ENCODE measurements around the gene TAF3. TPM values are rescaled to one million over a fixed set of nuclear protein-coding genes. Genes with fewer than 3 reads are reported as not detected.

Gene TAF3
- total RNA-seq, 2 experiments from 2014 or later, result 13.9 to 16.4 TPM

GRCh38 chr10:7971949-7972348 is 153.6 kb downstream of the TAF3 start:
- Mint-ChIP-seq H3K27ac (no peak overlapping the region), H3K4me3 (no peak overlapping the region), H3K9me3 (no peaks in the 10 kb centered on the region), H3K36me3 (ENCODE audit: low read depth) (peaks cover 7% of the 10 kb centered on the region), H3K27me3 (no peaks in the 10 kb centered on the region), H3K4me1 (no peaks in the 10 kb centered on the region)
- no peak for DNase-seq
- POLR2A ChIA-PET, result no interaction called here
- CTCF ChIA-PET, result interaction anchor here (0.9 kb wide), 1 partner anchor 52 kb away, joined by 3 read pairs; no protein-coding TSS in a partner anchor

- Mint-ChIP-seq H3K27me3 (no peaks in the 10 kb centered on the region), H3K4me3 (no peak overlapping the region), H3K27ac (no peak overlapping the region), H3K4me1 (no peaks in the 10 kb centered on the region), H3K9me3 (no peaks in the 10 kb centered on the region), H3K36me3 (ENCODE audit: low read depth) (peaks cover 8% of the 10 kb centered on the region)
- ChIA-PET CTCF (interaction anchor here (0.9 kb wide), 1 partner anchor 52 kb away, joined by 3 read pairs; no protein-coding TSS in a partner anchor), POLR2A (no interaction called here)
- DNase-seq, result no peak
These were observed 154.1 kb downstream of the TAF3 start for GRCh38 chr10:7972367-7972766.

GRCh38 chr10:7980196-7980595 is 161.9 kb downstream of the TAF3 start:
- Mint-ChIP-seq H3K4me1 (no peaks in the 10 kb centered on the region), H3K4me3 (no peak overlapping the region), H3K27ac (no peak overlapping the region), H3K36me3 (ENCODE audit: low read depth) (peaks cover 15% of the 10 kb centered on the region), H3K27me3 (no peaks in the 10 kb centered on the region), H3K9me3 (no peaks in the 10 kb centered on the region)
- ChIA-PET CTCF (interaction anchor here (0.6 kb wide), 1 partner anchor 875 kb away, joined by 3 read pairs; no protein-coding TSS in a partner anchor), POLR2A (no interaction called here)
- DNase-seq, result no peak

- POLR2A ChIA-PET, result no interaction called here
- CTCF ChIA-PET, result interaction anchor here (1.6 kb wide), 1 partner anchor 42 kb away, joined by 4 read pairs; no protein-coding TSS in a partner anchor
- Mint-ChIP-seq H3K4me1 (no peaks in the 10 kb centered on the region), H3K27me3 (no peaks in the 10 kb centered on the region), H3K4me3 (no peak overlapping the region), H3K27ac (no peak overlapping the region), H3K36me3 (ENCODE audit: low read depth) (peaks cover 16% of the 10 kb centered on the region), H3K9me3 (no peaks in the 10 kb centered on the region)
- DNase-seq, result no peak
These were observed 164.4 kb downstream of the TAF3 start for GRCh38 chr10:7982727-7983126.

- CTCF ChIA-PET, result interaction anchor here (1.3 kb wide), 1 partner anchor 13 kb away, joined by 3 read pairs; no protein-coding TSS in a partner anchor
- Mint-ChIP-seq H3K27ac (no peak overlapping the region), H3K9me3 (peaks cover 4% of the 10 kb centered on the region)
These were observed 166.0 kb downstream of the TAF3 start for GRCh38 chr10:7984325-7984724.

GRCh38 chr10:7984896-7985295 is 166.6 kb downstream of the TAF3 start:
- CTCF ChIA-PET, result interaction anchor here (1.3 kb wide), 1 partner anchor 13 kb away, joined by 3 read pairs; no protein-coding TSS in a partner anchor

More at GRCh38 chr10:7984325-7984724, 166.0 kb downstream of the TAF3 start:
- Mint-ChIP-seq H3K36me3 (ENCODE audit: low read depth) (peaks cover 6% of the 10 kb centered on the region), H3K4me3 (no peak overlapping the region), H3K4me1 (no peaks in the 10 kb centered on the region), H3K27me3 (no peaks in the 10 kb centered on the region)
- DNase-seq, result no peak
- POLR2A ChIA-PET, result no interaction called here

GRCh38 chr10:7986851-7987250 is 168.5 kb downstream of the TAF3 start:
- Mint-ChIP-seq H3K27me3 (no peaks in the 10 kb centered on the region), H3K9me3 (peaks cover 4% of the 10 kb centered on the region), H3K4me3 (no peak overlapping the region), H3K27ac (no peak overlapping the region), H3K36me3 (ENCODE audit: low read depth) (peaks cover 5% of the 10 kb centered on the region), H3K4me1 (no peaks in the 10 kb centered on the region)
- DNase-seq, result no peak
- ChIA-PET CTCF (interaction anchor here (1.2 kb wide), 1 partner anchor 21 kb away, joined by 3 read pairs; no protein-coding TSS in a partner anchor), POLR2A (no interaction called here)

More at GRCh38 chr10:7984896-7985295, 166.6 kb downstream of the TAF3 start:
- Mint-ChIP-seq H3K4me3 (no peak overlapping the region), H3K27me3 (no peaks in the 10 kb centered on the region), H3K36me3 (ENCODE audit: low read depth) (peaks cover 5% of the 10 kb centered on the region), H3K4me1 (no peaks in the 10 kb centered on the region), H3K9me3 (peaks cover 4% of the 10 kb centered on the region), H3K27ac (no peak overlapping the region)
- POLR2A ChIA-PET, result no interaction called here
- DNase-seq, result no peak

GRCh38 chr10:7988989-7989388 is 170.7 kb downstream of the TAF3 start:
- CTCF ChIA-PET, result no interaction called here
- POLR2A ChIA-PET, result no interaction called here
- Mint-ChIP-seq H3K27me3 (no peaks in the 10 kb centered on the region), H3K9me3 (peaks cover 4% of the 10 kb centered on the region), H3K27ac (no peak overlapping the region), H3K4me1 (peaks cover under 1% of the 10 kb centered on the region), H3K4me3 (no peak overlapping the region), H3K36me3 (ENCODE audit: low read depth) (peaks cover 5% of the 10 kb centered on the region)
- no peak for DNase-seq

GRCh38 chr10:7998831-7999230 is 180.5 kb downstream of the TAF3 start:
- ChIA-PET POLR2A (interaction anchor here (0.6 kb wide), 1 partner anchor 28 kb away, joined by 3 read pairs; no protein-coding TSS in a partner anchor), CTCF (interaction anchor here (0.6 kb wide), 1 partner anchor 666 kb away, joined by 4 read pairs; no protein-coding TSS in a partner anchor)
- H3K4me1 Mint-ChIP-seq, result peaks cover 1% of the 10 kb centered on the region
- H3K27ac Mint-ChIP-seq, result no peak overlapping the region
- DNase-seq, result no peak
- peaks cover 19% of the 10 kb centered on the region for H3K36me3 Mint-ChIP-seq (ENCODE audit: low read depth)
- H3K4me3 Mint-ChIP-seq, result no peak overlapping the region
- no peaks in the 10 kb centered on the region for H3K27me3 Mint-ChIP-seq
- H3K9me3 Mint-ChIP-seq, result peaks cover 17% of the 10 kb centered on the region

- ChIA-PET POLR2A (no interaction called here), CTCF (no interaction called here)
- Mint-ChIP-seq H3K4me1 (no peaks in the 10 kb centered on the region), H3K27ac (no peak overlapping the region), H3K4me3 (no peak overlapping the region), H3K9me3 (peaks cover 28% of the 10 kb centered on the region), H3K36me3 (ENCODE audit: low read depth) (peaks cover 32% of the 10 kb centered on the region), H3K27me3 (no peaks in the 10 kb centered on the region)
- DNase-seq, result no peak
These were observed 186.2 kb downstream of the TAF3 start for GRCh38 chr10:8004469-8005000.

GRCh38 chr10:8006274-8006999 is 188.1 kb downstream of the TAF3 start:
- POLR2A ChIA-PET, result no interaction called here
- H3K4me3 Mint-ChIP-seq, result no peak overlapping the region
- DNase-seq, result no peak
- no peak overlapping the region for H3K27ac Mint-ChIP-seq
- CTCF ChIA-PET, result no interaction called here
- peaks cover 34% of the 10 kb centered on the region for H3K36me3 Mint-ChIP-seq (ENCODE audit: low read depth)
- no peaks in the 10 kb centered on the region for H3K27me3 Mint-ChIP-seq
- H3K9me3 Mint-ChIP-seq, result peaks cover 28% of the 10 kb centered on the region
- no peaks in the 10 kb centered on the region for H3K4me1 Mint-ChIP-seq

- peaks cover 13% of the 10 kb centered on the region for H3K9me3 Mint-ChIP-seq
- no peak for DNase-seq
- no peak overlapping the region for H3K27ac Mint-ChIP-seq
- ChIA-PET POLR2A (no interaction called here), CTCF (interaction anchor here (0.6 to 1.6 kb wide), 3 partner anchors 10 to 507 kb away, joined by 4 to 6 read pairs (median 5); no protein-coding TSS in a partner anchor)
- no peaks in the 10 kb centered on the region for H3K27me3 Mint-ChIP-seq
- no peaks in the 10 kb centered on the region for H3K4me1 Mint-ChIP-seq
- peaks cover 20% of the 10 kb centered on the region for H3K36me3 Mint-ChIP-seq (ENCODE audit: low read depth)
- no peak overlapping the region for H3K4me3 Mint-ChIP-seq
These were observed 190.7 kb downstream of the TAF3 start for GRCh38 chr10:8009031-8009430.

- POLR2A ChIA-PET, result no interaction called here
- CTCF ChIA-PET, result interaction anchor here (0.7 to 1.3 kb wide), 2 partner anchors 21 to 848 kb away, joined by 3 read pairs; no protein-coding TSS in a partner anchor
- no peak for DNase-seq
- Mint-ChIP-seq H3K4me3 (no peak overlapping the region), H3K4me1 (no peaks in the 10 kb centered on the region), H3K9me3 (no peaks in the 10 kb centered on the region), H3K27ac (no peak overlapping the region), H3K27me3 (no peaks in the 10 kb centered on the region), H3K36me3 (ENCODE audit: low read depth) (peaks cover 7% of the 10 kb centered on the region)
These were observed 194.7 kb downstream of the TAF3 start for GRCh38 chr10:8013006-8013405.
